ENCODE results near the gene CETN2. TPM values are rescaled to one million over a fixed set of nuclear protein-coding genes. Genes with fewer than 3 reads are reported as not detected.

Gene CETN2
- total and polyA plus RNA-seq, 2 experiments from 2014 or later = 51.7 to 74.5 TPM

DNA sequence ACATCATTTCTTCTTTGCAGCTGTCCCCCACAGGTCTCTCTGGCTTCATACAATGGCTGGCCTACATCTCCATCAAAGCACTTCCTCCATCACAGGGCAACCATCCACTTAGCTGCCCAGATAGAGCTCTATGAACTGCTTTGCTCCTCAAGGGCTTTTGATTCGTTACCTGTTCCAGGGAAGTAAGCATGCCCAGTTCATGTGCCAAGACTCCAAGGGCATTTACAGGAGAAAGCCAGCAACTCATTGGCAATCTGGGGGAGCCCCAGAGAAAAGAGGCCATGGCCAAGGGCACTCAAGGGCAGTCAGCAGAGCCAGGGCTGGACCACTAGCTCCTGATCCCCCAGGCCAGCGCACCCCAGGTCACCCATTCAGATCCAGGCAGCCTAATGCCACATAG lies 42.8 kb upstream of the CETN2 start:
- in situ Hi-C loops (cut with MboI) = no loop called here
- WGBS, 2 experiments (ENCODE audit: low coverage in 1 of 2, low lambda C conversion rate in 2 of 2, missing lambda C conversion rate in 2 of 2) = 59 to 60% methylated on average over 2 of the region's 2 CpGs

DNA sequence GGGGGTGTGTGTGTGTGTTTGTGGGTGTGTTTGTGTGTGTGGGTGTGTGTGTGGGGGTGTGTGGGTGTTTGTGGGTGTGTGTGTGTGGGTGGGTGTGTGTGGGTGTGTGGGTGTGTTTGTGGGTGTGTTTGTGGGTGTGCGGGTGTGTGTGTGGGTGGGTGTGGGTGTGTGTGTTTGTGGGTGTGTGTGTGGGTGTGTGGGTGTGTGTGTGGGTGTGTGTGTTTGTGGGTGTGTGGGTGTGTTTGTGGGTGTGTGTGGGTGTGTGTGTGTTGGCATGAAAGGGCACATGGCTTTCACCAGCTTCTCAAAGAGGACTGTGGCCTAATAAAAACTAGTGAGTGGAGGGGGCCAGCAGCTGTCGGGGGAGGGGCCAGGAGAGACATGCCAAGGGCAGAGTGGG lies 42.0 kb upstream of the CETN2 start:
- Histone ChIP-seq H3K27ac (no peak overlapping the region), H3K36me3 (ENCODE audit: low read depth) (no peaks in the 10 kb centered on the region), H3K4me2 (ENCODE audit: unreplicated experiment) (no peak overlapping the region), H3F3A (ENCODE audit: insufficient read depth) (no peaks in the 10 kb centered on the region), H2AFZ (no peak overlapping the region), H3K9ac (no peak overlapping the region), H3K9me2 (ENCODE audit: insufficient read depth) (no peaks in the 10 kb centered on the region), H4K20me1 (ENCODE audit: insufficient read depth) (no peaks in the 10 kb centered on the region), H3K4me1 (ENCODE audit: insufficient read depth) (no peaks in the 10 kb centered on the region), H3K9me3 (ENCODE audit: low read depth) (no peaks in the 10 kb centered on the region), H3K79me2 (ENCODE audit: insufficient read depth) (no peaks in the 10 kb centered on the region), H3K27me3 (replicated peaks; ENCODE audit: insufficient read depth) (no peaks in the 10 kb centered on the region), H3K4me3 (no peak overlapping the region)
- 94% methylated on average over 2 of the region's 2 CpGs; no CpG with 5 or more reads in 1 of the 2 experiments for WGBS, 2 experiments (ENCODE audit: low coverage in 1 of 2, low lambda C conversion rate in 2 of 2, missing lambda C conversion rate in 2 of 2)
- in situ Hi-C loops (cut with MboI) = no loop called here
- DNase-seq = no peak
- TF ChIP-seq EZH2phosphoT487 (IDR thresholded peaks at IDR 0.05; ENCODE audit: insufficient read depth, low read depth) = no peak
- TF ChIP-seq EZH2 (IDR thresholded peaks at IDR 0.05; ENCODE audit: insufficient read depth, poor library complexity, severe bottlenecking) = no peak

More for the DNA sequence above, 42.8 kb upstream of the CETN2 start:
- no peak overlapping the region for H3K4me3 ChIP-seq
- H4K20me1 ChIP-seq (ENCODE audit: insufficient read depth) = no peaks in the 10 kb centered on the region
- no peaks in the 10 kb centered on the region for H3K27me3 ChIP-seq (replicated peaks; ENCODE audit: insufficient read depth)
- no peaks in the 10 kb centered on the region for H3K9me3 ChIP-seq (ENCODE audit: low read depth)
- no peak for DNase-seq
- no peak overlapping the region for H2AFZ ChIP-seq
- no peak overlapping the region for H3K4me2 ChIP-seq (ENCODE audit: unreplicated experiment)
- H3K27ac ChIP-seq = no peak overlapping the region
- no peaks in the 10 kb centered on the region for H3K4me1 ChIP-seq (ENCODE audit: insufficient read depth)
- H3K79me2 ChIP-seq (ENCODE audit: insufficient read depth) = no peaks in the 10 kb centered on the region
- TF ChIP-seq EZH2phosphoT487 (IDR thresholded peaks at IDR 0.05; ENCODE audit: insufficient read depth, low read depth) (no peak), EZH2 (IDR thresholded peaks at IDR 0.05; ENCODE audit: insufficient read depth, poor library complexity, severe bottlenecking) (no peak)
- no peaks in the 10 kb centered on the region for H3K36me3 ChIP-seq (ENCODE audit: low read depth)
- no peak overlapping the region for H3K9ac ChIP-seq
- H3K9me2 ChIP-seq (ENCODE audit: insufficient read depth) = no peaks in the 10 kb centered on the region
- H3F3A ChIP-seq (ENCODE audit: insufficient read depth) = no peaks in the 10 kb centered on the region

GRCh38 chrX:152871260-152871659 lies 40.7 kb upstream of the CETN2 start:
- TF ChIP-seq EZH2phosphoT487 (IDR thresholded peaks at IDR 0.05; ENCODE audit: insufficient read depth, low read depth) (no peak), EZH2 (IDR thresholded peaks at IDR 0.05; ENCODE audit: insufficient read depth, poor library complexity, severe bottlenecking) (no peak)
- WGBS, 2 experiments (ENCODE audit: low coverage in 1 of 2, low lambda C conversion rate in 2 of 2, missing lambda C conversion rate in 2 of 2) = 78 to 79% methylated on average over 5 to 7 of the region's 9 CpGs
- H3K4me2 ChIP-seq (ENCODE audit: unreplicated experiment) = no peak overlapping the region
- in situ Hi-C loops (cut with MboI) = no loop called here
- H3F3A ChIP-seq (ENCODE audit: insufficient read depth) = no peaks in the 10 kb centered on the region
- no peaks in the 10 kb centered on the region for H3K27me3 ChIP-seq (replicated peaks; ENCODE audit: insufficient read depth)
- H3K4me1 ChIP-seq (ENCODE audit: insufficient read depth) = no peaks in the 10 kb centered on the region
- H3K9me2 ChIP-seq (ENCODE audit: insufficient read depth) = no peaks in the 10 kb centered on the region
- no peak for DNase-seq
- H3K27ac ChIP-seq = no peak overlapping the region
- no peak overlapping the region for H3K4me3 ChIP-seq
- no peaks in the 10 kb centered on the region for H3K36me3 ChIP-seq (ENCODE audit: low read depth)
- H3K79me2 ChIP-seq (ENCODE audit: insufficient read depth) = no peaks in the 10 kb centered on the region
- no peak overlapping the region for H2AFZ ChIP-seq
- no peak overlapping the region for H3K9ac ChIP-seq
- no peaks in the 10 kb centered on the region for H3K9me3 ChIP-seq (ENCODE audit: low read depth)
- no peaks in the 10 kb centered on the region for H4K20me1 ChIP-seq (ENCODE audit: insufficient read depth)

- no peak overlapping the region for H3K9ac ChIP-seq
- WGBS, 2 experiments (ENCODE audit: low coverage in 1 of 2, low lambda C conversion rate in 2 of 2, missing lambda C conversion rate in 2 of 2) = 77 to 79% methylated on average over 7 of the region's 7 CpGs
- DNase-seq = no peak
- no peak overlapping the region for H3K27ac ChIP-seq
- H3K36me3 ChIP-seq (ENCODE audit: low read depth) = no peaks in the 10 kb centered on the region
- H4K20me1 ChIP-seq (ENCODE audit: insufficient read depth) = no peaks in the 10 kb centered on the region
- H3K27me3 ChIP-seq (replicated peaks; ENCODE audit: insufficient read depth) = no peaks in the 10 kb centered on the region
- no peak overlapping the region for H3K4me2 ChIP-seq (ENCODE audit: unreplicated experiment)
- H3K4me1 ChIP-seq (ENCODE audit: insufficient read depth) = no peaks in the 10 kb centered on the region
- H3K9me3 ChIP-seq (ENCODE audit: low read depth) = no peaks in the 10 kb centered on the region
- no peaks in the 10 kb centered on the region for H3F3A ChIP-seq (ENCODE audit: insufficient read depth)
- no peaks in the 10 kb centered on the region for H3K79me2 ChIP-seq (ENCODE audit: insufficient read depth)
- no peaks in the 10 kb centered on the region for H3K9me2 ChIP-seq (ENCODE audit: insufficient read depth)
- no peak overlapping the region for H3K4me3 ChIP-seq
- TF ChIP-seq EZH2phosphoT487 (IDR thresholded peaks at IDR 0.05; ENCODE audit: insufficient read depth, low read depth) (no peak), EZH2 (IDR thresholded peaks at IDR 0.05; ENCODE audit: insufficient read depth, poor library complexity, severe bottlenecking) (no peak)
- H2AFZ ChIP-seq = no peak overlapping the region
- in situ Hi-C loops (cut with MboI) = no loop called here
Measured at GRCh38 chrX:152869972-152870371, 39.4 kb upstream of the CETN2 start.

DNA sequence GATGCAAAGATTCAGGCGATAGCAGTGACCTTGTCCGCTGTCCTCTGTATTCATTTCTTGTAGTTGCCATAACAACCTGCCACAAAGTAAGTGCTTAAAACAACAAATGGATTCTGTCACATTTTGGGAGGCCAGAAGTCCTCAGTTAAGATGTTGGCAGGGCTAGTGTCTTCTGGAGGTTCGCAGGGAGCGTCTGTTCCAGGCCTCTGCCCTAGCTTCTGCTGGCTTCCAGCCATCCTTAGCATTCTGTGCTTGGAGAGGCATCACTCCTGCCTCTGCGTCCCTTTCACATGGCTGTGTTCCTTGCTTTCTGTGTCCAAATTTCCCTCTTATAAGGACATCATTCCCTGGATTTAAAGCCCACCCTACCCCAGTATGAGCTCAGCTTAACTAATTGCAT lies 35.8 kb upstream of the CETN2 start:
- H3K9me3 ChIP-seq (ENCODE audit: low read depth) = no peaks in the 10 kb centered on the region
- H4K20me1 ChIP-seq (ENCODE audit: insufficient read depth) = no peaks in the 10 kb centered on the region
- H3K4me1 ChIP-seq (ENCODE audit: insufficient read depth) = no peaks in the 10 kb centered on the region
- no peaks in the 10 kb centered on the region for H3K79me2 ChIP-seq (ENCODE audit: insufficient read depth)
- DNase-seq = no peak
- no peaks in the 10 kb centered on the region for H3K9me2 ChIP-seq (ENCODE audit: insufficient read depth)
- H3K4me3 ChIP-seq = no peak overlapping the region
- H2AFZ ChIP-seq = no peak overlapping the region
- in situ Hi-C loops (cut with MboI) = no loop called here
- H3K27ac ChIP-seq = no peak overlapping the region
- H3F3A ChIP-seq (ENCODE audit: insufficient read depth) = no peaks in the 10 kb centered on the region
- H3K4me2 ChIP-seq (ENCODE audit: unreplicated experiment) = no peak overlapping the region
- 64 to 69% methylated on average over 5 of the region's 5 CpGs for WGBS, 2 experiments (ENCODE audit: low coverage in 1 of 2, low lambda C conversion rate in 2 of 2, missing lambda C conversion rate in 2 of 2)
- no peak for TF ChIP-seq EZH2phosphoT487 (IDR thresholded peaks at IDR 0.05; ENCODE audit: insufficient read depth, low read depth)
- H3K27me3 ChIP-seq (replicated peaks; ENCODE audit: insufficient read depth) = no peaks in the 10 kb centered on the region
- H3K9ac ChIP-seq = no peak overlapping the region
- no peaks in the 10 kb centered on the region for H3K36me3 ChIP-seq (ENCODE audit: low read depth)

Measured in GM23248 (cell line).